Tibial nerve (tissue), 4 donors: Measurements from ENCODE around the gene HS2ST1. TPM values are rescaled to one million over a fixed set of nuclear protein-coding genes. Genes with fewer than 3 reads are reported as not detected.
"Not testable (repeated sequence)": the region's sequence is repeated elsewhere in the genome, so short reads cannot be mapped to it uniquely, and the experiment has no call there.

ENCODE experiments used
- DNase-seq, 2 donors: peaks; one replicate each; pipeline ENCODE4 v3.0.0-alpha.2; 2019; ENCODE audit warnings: low spot score in 2 of 2
- H3K27ac ChIP-seq, 4 donors: fragments of 200-600 bp; sonication (generic) in 3 of 4; one replicate each; pipeline ENCODE4 v1.5.1; 2017 to 2019; ENCODE audit warnings: mild to moderate bottlenecking in 1 of 4
- H3K27me3 ChIP-seq, 2 donors: fragments of 200-600 bp; sonication (generic) in 1 of 2; one replicate each; pipeline versions ENCODE4 v1.5.1 to v1.6.0; 2017 to 2019
- H3K36me3 ChIP-seq, 3 donors: fragments of 200-600 bp; sonication (generic); one replicate each; pipeline ENCODE4 v1.5.1; 2018 to 2019
- H3K4me1 ChIP-seq, 4 donors: fragments of 200-600 bp; sonication (generic) in 3 of 4; one replicate each; pipeline ENCODE4 v1.5.1; 2017 to 2019
- H3K4me3 ChIP-seq, 4 donors: fragments of 200-600 bp; sonication (generic) in 3 of 4; one replicate each; pipeline ENCODE4 v1.5.1; 2017 to 2019; ENCODE audit warnings: mild to moderate bottlenecking in 1 of 4, moderate library complexity in 1 of 4
- H3K9me3 ChIP-seq, 4 donors: fragments of 200-600 bp; sonication (generic) in 3 of 4; one replicate each; pipeline ENCODE4 v1.5.1; 2017 to 2019
- CTCF ChIP-seq, 5 experiments: fragments of 200-600 bp in 3 of 5; fragments of 450-650 bp in 2 of 5; sonication (generic) in 3 of 5; IDR thresholded peaks; one replicate each; pipeline ENCODE4 v1.5.1; 2016 to 2019; ENCODE audit warnings: antibody characterized with exemption in 5 of 5, mild to moderate bottlenecking in 3 of 5, moderate library complexity in 2 of 5
- EP300 ChIP-seq, 2 donors: sonication (generic); formaldehyde crosslinking; IDR thresholded peaks; one replicate each; pipeline ENCODE4 v1.6.1; 2017; ENCODE audit warnings: antibody characterized with exemption in 2 of 2, mild to moderate bottlenecking in 1 of 2
- POLR2A ChIP-seq, 2 donors: fragments of 450-650 bp; IDR thresholded peaks; one replicate each; pipeline ENCODE4 v1.6.1; 2017; ENCODE audit warnings: antibody characterized with exemption in 2 of 2, mild to moderate bottlenecking in 2 of 2, moderate library complexity in 2 of 2
- WGBS, 2 donors: methylation state at CpG; one replicate each; pipeline ENCODE4 v1.1.5; 2018; 5-methylcytosine and 5-hydroxymethylcytosine counted together
- total RNA-seq, 4 donors: library from RNA; depleted of rRNA; stranded (reverse); fragments of >200 nt; gene quantifications; one replicate each; pipeline ENCODE4 v1.1.0, GENCODE V29; 2016

The HS2ST1 gene
- total RNA-seq, 4 donors from 2014 or later: 10.3 to 12.9 (median 11.2) TPM

DNA sequence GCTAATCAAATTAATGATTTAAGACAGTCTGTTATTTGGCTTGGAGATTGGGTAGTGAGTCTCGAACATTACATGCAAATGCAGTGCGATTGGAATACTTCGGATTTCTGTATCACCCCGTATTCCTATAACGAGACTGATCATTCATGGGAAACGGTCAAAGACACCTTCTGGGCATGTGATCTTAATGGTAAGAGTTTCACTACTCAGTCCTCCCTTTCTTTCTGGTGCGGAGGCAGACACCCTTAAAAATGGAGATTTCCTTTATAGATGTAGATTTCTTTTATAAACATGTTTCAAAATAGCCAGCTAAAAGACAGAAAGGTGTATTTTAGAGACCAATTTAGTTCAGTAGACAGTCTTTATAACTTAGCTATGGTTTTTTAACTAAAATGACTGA is 74.4 kb downstream of the HS2ST1 start:
- DNase-seq: no peak
- no peaks in the 10 kb centered on the region for H3K27me3 ChIP-seq
- no peak for TF ChIP-seq EP300 (IDR thresholded peaks at IDR 0.05)
- TF ChIP-seq POLR2A (IDR thresholded peaks at IDR 0.05): no peak
- 96 to 97% methylated on average over 7 of the region's 7 CpGs for WGBS, 2 donors
- no peak overlapping the region for H3K4me3 ChIP-seq
- H3K9me3 ChIP-seq: no peaks in the 10 kb centered on the region
- no peaks in the 10 kb centered on the region for H3K36me3 ChIP-seq
- H3K27ac ChIP-seq: no peak overlapping the region
- H3K4me1 ChIP-seq: no peaks in the 10 kb centered on the region

- H3K36me3 ChIP-seq, H3K4me1 ChIP-seq, DNase-seq, H3K27me3 ChIP-seq, H3K27ac ChIP-seq, H3K4me3 ChIP-seq, H3K9me3 ChIP-seq: not testable (repeated sequence)
- 62 to 63% methylated on average over 3 of the region's 3 CpGs for WGBS, 2 donors
Measured at GRCh38 chr1:86989690-86990089, 75.3 kb downstream of the HS2ST1 start.

- no peaks in the 10 kb centered on the region for H3K36me3 ChIP-seq
- WGBS, 2 donors: 94 to 100% methylated on average over 2 of the region's 2 CpGs
- H3K4me1 ChIP-seq: no peaks in the 10 kb centered on the region
- H3K27ac ChIP-seq: no peak overlapping the region
- H3K9me3 ChIP-seq: no peaks in the 10 kb centered on the region
- H3K4me3 ChIP-seq: no peak overlapping the region
- DNase-seq: no peak
- no peak for TF ChIP-seq POLR2A (IDR thresholded peaks at IDR 0.05)
- TF ChIP-seq EP300 (IDR thresholded peaks at IDR 0.05): no peak
- no peak for TF ChIP-seq CTCF (IDR thresholded peaks at IDR 0.05)
- H3K27me3 ChIP-seq: no peaks in the 10 kb centered on the region
Measured at GRCh38 chr1:86990826-86991225, 76.4 kb downstream of the HS2ST1 start.

- TF ChIP-seq POLR2A (IDR thresholded peaks at IDR 0.05): no peak
- TF ChIP-seq EP300 (IDR thresholded peaks at IDR 0.05): no peak
- TF ChIP-seq CTCF (IDR thresholded peaks at IDR 0.05): no peak
Measured at GRCh38 chr1:86991549-86992186, 77.2 kb downstream of the HS2ST1 start.

DNA sequence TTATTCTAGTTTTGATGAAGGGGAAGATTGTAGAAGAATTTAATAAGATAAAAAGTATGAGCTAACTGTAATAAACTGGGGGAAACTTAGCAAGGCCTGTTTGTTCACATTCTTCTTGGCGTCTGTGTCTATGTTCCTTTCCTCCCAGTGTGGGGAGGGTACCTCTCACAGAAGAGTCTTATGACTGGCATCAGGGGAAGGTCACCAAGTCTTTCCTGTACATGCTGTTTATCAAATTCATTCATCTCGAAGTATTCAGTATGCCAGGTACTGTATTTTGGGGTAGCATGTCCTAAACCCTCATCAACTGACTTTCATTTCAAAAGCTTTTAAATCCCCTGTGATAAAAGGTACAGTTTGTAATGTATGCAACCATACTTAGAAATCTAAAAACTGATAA is 78.4 kb downstream of the HS2ST1 start:
- no peaks in the 10 kb centered on the region for H3K36me3 ChIP-seq
- no peaks in the 10 kb centered on the region for H3K9me3 ChIP-seq
- H3K27ac ChIP-seq: no peak overlapping the region
- DNase-seq: no peak
- no peaks in the 10 kb centered on the region for H3K4me1 ChIP-seq
- WGBS, 2 donors: 79 to 91% methylated on average over 2 of the region's 2 CpGs
- H3K27me3 ChIP-seq: no peaks in the 10 kb centered on the region
- no peak overlapping the region for H3K4me3 ChIP-seq
- TF ChIP-seq EP300 (IDR thresholded peaks at IDR 0.05) (no peak), POLR2A (IDR thresholded peaks at IDR 0.05) (no peak), CTCF (IDR thresholded peaks at IDR 0.05) (no peak)

More at GRCh38 chr1:86991549-86992186, 77.2 kb downstream of the HS2ST1 start:
- Histone ChIP-seq H3K9me3 (no peaks in the 10 kb centered on the region), H3K4me3 (no peak overlapping the region), H3K36me3 (no peaks in the 10 kb centered on the region), H3K4me1 (no peaks in the 10 kb centered on the region), H3K27ac (no peak overlapping the region), H3K27me3 (no peaks in the 10 kb centered on the region)
- DNase-seq: no peak
- WGBS, 2 donors: 79 to 84% methylated on average over 6 of the region's 6 CpGs

- DNase-seq: no peak
- no peaks in the 10 kb centered on the region for H3K4me1 ChIP-seq
- H3K27ac ChIP-seq: no peak overlapping the region
- H3K4me3 ChIP-seq: no peak overlapping the region
- H3K27me3 ChIP-seq: no peaks in the 10 kb centered on the region
- TF ChIP-seq CTCF (IDR thresholded peaks at IDR 0.05): no peak
- no peak for TF ChIP-seq EP300 (IDR thresholded peaks at IDR 0.05)
- TF ChIP-seq POLR2A (IDR thresholded peaks at IDR 0.05): no peak
- no peaks in the 10 kb centered on the region for H3K9me3 ChIP-seq
- 90 to 92% methylated on average over 4 of the region's 4 CpGs for WGBS, 2 donors
- H3K36me3 ChIP-seq: no peaks in the 10 kb centered on the region
Measured at GRCh38 chr1:86993269-86993985, 79.0 kb downstream of the HS2ST1 start.
